ENCODE measurements around the gene HOXA4. TPM values are rescaled to one million over a fixed set of nuclear protein-coding genes. Genes with fewer than 3 reads are reported as not detected.

The HOXA4 gene
- total RNA-seq, 1 donor = not detected

GRCh38 chr7:27139334-27140125 is 9.0 kb upstream of the HOXA4 start:
- Histone ChIP-seq H3K27me3 (ENCODE audit: insufficient read depth, low read length) (peaks cover 35% of the 10 kb centered on the region), H3K4me3 (ENCODE audit: low read length) (no peak overlapping the region), H3K9me3 (ENCODE audit: low read depth, low read length) (no peaks in the 10 kb centered on the region), H3K4me1 (ENCODE audit: insufficient read depth, low read length) (peaks cover 13% of the 10 kb centered on the region)

- no peaks in the 10 kb centered on the region for H3K9me3 ChIP-seq (ENCODE audit: low read depth, low read length)
- H3K4me1 ChIP-seq (ENCODE audit: insufficient read depth, low read length) = peaks cover 16% of the 10 kb centered on the region
- no peak overlapping the region for H3K4me3 ChIP-seq (ENCODE audit: low read length)
- H3K27me3 ChIP-seq (ENCODE audit: insufficient read depth, low read length) = peaks cover 32% of the 10 kb centered on the region
These were observed 8.4 kb upstream of the HOXA4 start for GRCh38 chr7:27138985-27139333.

- Histone ChIP-seq H3K27me3 (ENCODE audit: insufficient read depth, low read length) (peaks cover 32% of the 10 kb centered on the region), H3K4me3 (ENCODE audit: low read length) (no peak overlapping the region), H3K4me1 (ENCODE audit: insufficient read depth, low read length) (peaks cover 16% of the 10 kb centered on the region), H3K9me3 (ENCODE audit: low read depth, low read length) (no peaks in the 10 kb centered on the region)
These were observed 7.9 kb upstream of the HOXA4 start for GRCh38 chr7:27138472-27138871.

- peaks cover 34% of the 10 kb centered on the region for H3K27me3 ChIP-seq (ENCODE audit: insufficient read depth, low read length)
- no peaks in the 10 kb centered on the region for H3K9me3 ChIP-seq (ENCODE audit: low read depth, low read length)
- peaks cover 16% of the 10 kb centered on the region for H3K4me1 ChIP-seq (ENCODE audit: insufficient read depth, low read length)
- no peak overlapping the region for H3K4me3 ChIP-seq (ENCODE audit: low read length)
These were observed 7.2 kb upstream of the HOXA4 start for GRCh38 chr7:27137640-27138315.

GRCh38 chr7:27134392-27134791 is 3.8 kb upstream of the HOXA4 start:
- no peak overlapping the region for H3K4me3 ChIP-seq (ENCODE audit: low read length)
- peaks cover 32% of the 10 kb centered on the region for H3K27me3 ChIP-seq (ENCODE audit: insufficient read depth, low read length)
- H3K9me3 ChIP-seq (ENCODE audit: low read depth, low read length) = no peaks in the 10 kb centered on the region
- peaks cover 21% of the 10 kb centered on the region for H3K4me1 ChIP-seq (ENCODE audit: insufficient read depth, low read length)

- H3K27me3 ChIP-seq (ENCODE audit: insufficient read depth, low read length) = peaks cover 32% of the 10 kb centered on the region
- no peaks in the 10 kb centered on the region for H3K9me3 ChIP-seq (ENCODE audit: low read depth, low read length)
- peaks cover 21% of the 10 kb centered on the region for H3K4me1 ChIP-seq (ENCODE audit: insufficient read depth, low read length)
- H3K4me3 ChIP-seq (ENCODE audit: low read length) = no peak overlapping the region
These were observed 3.1 kb upstream of the HOXA4 start for GRCh38 chr7:27133409-27134231.

GRCh38 chr7:27132978-27133377 is 2.4 kb upstream of the HOXA4 start:
- H3K9me3 ChIP-seq (ENCODE audit: low read depth, low read length) = no peaks in the 10 kb centered on the region
- H3K4me3 ChIP-seq (ENCODE audit: low read length) = no peak overlapping the region
- peaks cover 32% of the 10 kb centered on the region for H3K27me3 ChIP-seq (ENCODE audit: insufficient read depth, low read length)
- peaks cover 21% of the 10 kb centered on the region for H3K4me1 ChIP-seq (ENCODE audit: insufficient read depth, low read length)

GRCh38 chr7:27132214-27132613 is 1.7 kb upstream of the HOXA4 start:
- Histone ChIP-seq H3K4me1 (ENCODE audit: insufficient read depth, low read length) (peaks cover 20% of the 10 kb centered on the region), H3K27me3 (ENCODE audit: insufficient read depth, low read length) (peaks cover 30% of the 10 kb centered on the region), H3K4me3 (ENCODE audit: low read length) (no peak overlapping the region), H3K9me3 (ENCODE audit: low read depth, low read length) (no peaks in the 10 kb centered on the region)

GRCh38 chr7:27131390-27131819 is 848 bp upstream of the HOXA4 start:
- Histone ChIP-seq H3K27me3 (ENCODE audit: insufficient read depth, low read length) (peaks cover 25% of the 10 kb centered on the region), H3K9me3 (ENCODE audit: low read depth, low read length) (no peaks in the 10 kb centered on the region), H3K4me3 (ENCODE audit: low read length) (peak overlapping the region; percentile 44), H3K4me1 (ENCODE audit: insufficient read depth, low read length) (peaks cover 13% of the 10 kb centered on the region)

GRCh38 chr7:27129729-27130539 is 623 bp downstream of the HOXA4 start:
- Histone ChIP-seq H3K9me3 (ENCODE audit: low read depth, low read length) (no peaks in the 10 kb centered on the region), H3K27me3 (ENCODE audit: insufficient read depth, low read length) (peaks cover 11% of the 10 kb centered on the region), H3K4me3 (ENCODE audit: low read length) (peak overlapping the region; percentile 31), H3K4me1 (ENCODE audit: insufficient read depth, low read length) (peaks cover 10% of the 10 kb centered on the region)

- H3K4me1 ChIP-seq (ENCODE audit: insufficient read depth, low read length) = peaks cover 5% of the 10 kb centered on the region
- no peak overlapping the region for H3K4me3 ChIP-seq (ENCODE audit: low read length)
- no peaks in the 10 kb centered on the region for H3K9me3 ChIP-seq (ENCODE audit: low read depth, low read length)
- H3K27me3 ChIP-seq (ENCODE audit: insufficient read depth, low read length) = peaks cover 11% of the 10 kb centered on the region
These were observed 1.5 kb downstream of the HOXA4 start for GRCh38 chr7:27128776-27129728.

GRCh38 chr7:27128034-27128433 is 2.5 kb downstream of the HOXA4 start:
- peaks cover 7% of the 10 kb centered on the region for H3K27me3 ChIP-seq (ENCODE audit: insufficient read depth, low read length)
- no peaks in the 10 kb centered on the region for H3K9me3 ChIP-seq (ENCODE audit: low read depth, low read length)
- no peak overlapping the region for H3K4me3 ChIP-seq (ENCODE audit: low read length)
- peaks cover 5% of the 10 kb centered on the region for H3K4me1 ChIP-seq (ENCODE audit: insufficient read depth, low read length)

GRCh38 chr7:27126596-27127327 is 3.8 kb downstream of the HOXA4 start:
- peaks cover 5% of the 10 kb centered on the region for H3K4me1 ChIP-seq (ENCODE audit: insufficient read depth, low read length)
- H3K9me3 ChIP-seq (ENCODE audit: low read depth, low read length) = no peaks in the 10 kb centered on the region
- peaks cover 7% of the 10 kb centered on the region for H3K27me3 ChIP-seq (ENCODE audit: insufficient read depth, low read length)
- H3K4me3 ChIP-seq (ENCODE audit: low read length) = no peak overlapping the region

Data from mononuclear cell (primary cell).